MM.1S (cell line): ENCODE measurements around the gene SIM2.

Experiments used
- DNase-seq: peaks from one replicate; pipeline ENCODE4 v3.0.0-alpha.2; 2015
- H2AFZ ChIP-seq: fragments of 300-600 bp; sonication (generic); 2 replicates; pipeline ENCODE4 v1.6.0; 2016; ENCODE audit warnings: antibody characterized with exemption, low read length
- H3F3A ChIP-seq: fragments of 300-600 bp; sonication (generic); 2 replicates; pipeline ENCODE4 v1.6.1; 2016; ENCODE audit warnings: mild to moderate bottlenecking, antibody characterized with exemption, low read length, moderate library complexity, mixed read lengths; ENCODE audit not compliant: insufficient read depth
- H3K27ac ChIP-seq: fragments of 300-600 bp; sonication (generic); 2 replicates; pipeline ENCODE4 v1.5.1; 2016; ENCODE audit warnings: mild to moderate bottlenecking, low read length
- H3K27me3 ChIP-seq: fragments of 300-600 bp; sonication (generic); replicated peaks from 2 replicates; pipeline ENCODE4 v1.6.0; 2016; ENCODE audit warnings: low read length; ENCODE audit not compliant: insufficient read depth
- H3K36me3 ChIP-seq: fragments of 300-600 bp; sonication (generic); replicated peaks from 2 replicates; pipeline ENCODE4 v1.6.1; 2016; ENCODE audit warnings: mild to moderate bottlenecking, low read length, mixed read lengths; ENCODE audit not compliant: insufficient read depth
- H3K4me1 ChIP-seq: fragments of 300-600 bp; sonication (generic); 2 replicates; pipeline ENCODE4 v1.6.1; 2016; ENCODE audit warnings: low read length, mixed read lengths
- H3K4me2 ChIP-seq: fragments of 300-600 bp; sonication (generic); 2 replicates; pipeline ENCODE4 v1.6.0; 2016; ENCODE audit warnings: low read depth, low read length
- H3K4me3 ChIP-seq: fragments of 300-600 bp; sonication (generic); 2 replicates; pipeline ENCODE4 v1.5.1; 2016; ENCODE audit warnings: low read length, mixed read lengths
- H3K79me2 ChIP-seq: fragments of 300-600 bp; sonication (generic); 2 replicates; pipeline ENCODE4 v1.6.1; 2016; ENCODE audit warnings: mixed run types, low read length, mixed read lengths
- H3K9ac ChIP-seq: fragments of 300-600 bp; sonication (generic); 2 replicates; pipeline ENCODE4 v1.6.1; 2016; ENCODE audit warnings: low read length, mixed read lengths
- H3K9me2 ChIP-seq: fragments of 300-600 bp; sonication (generic); replicated peaks from 2 replicates; pipeline ENCODE4 v1.6.1; 2016; ENCODE audit warnings: mild to moderate bottlenecking, low read length, mixed read lengths; ENCODE audit not compliant: insufficient read depth
- H3K9me3 ChIP-seq: fragments of 300-600 bp; sonication (generic); replicated peaks from 2 replicates; pipeline ENCODE4 v1.6.1; 2016; ENCODE audit warnings: mild to moderate bottlenecking, low read length, mixed read lengths; ENCODE audit not compliant: insufficient read depth
- H4K20me1 ChIP-seq: fragments of 300-600 bp; sonication (generic); 2 replicates; pipeline ENCODE4 v1.6.1; 2016; ENCODE audit warnings: mild to moderate bottlenecking, low read length, moderate library complexity, mixed read lengths; ENCODE audit not compliant: insufficient read depth
- CTCF ChIP-seq: fragments of 300-600 bp; sonication (generic); IDR thresholded peaks from 2 replicates; pipeline ENCODE4 v1.5.1; 2016; ENCODE audit warnings: antibody characterized with exemption, low read length, mixed read lengths
- EZH2 ChIP-seq: fragments of 300-600 bp; sonication (generic); optimal IDR thresholded peaks from 2 replicates; pipeline ENCODE3; 2017; ENCODE audit warnings: low read depth, mild to moderate bottlenecking, antibody characterized with exemption, low read length, mixed read lengths
- EZH2phosphoT487 ChIP-seq: fragments of 300-600 bp; sonication (generic); IDR thresholded peaks from 2 replicates; pipeline ENCODE4 v1.6.1; 2018; ENCODE audit warnings: antibody characterized with exemption, low read length

Gene SIM2

DNA sequence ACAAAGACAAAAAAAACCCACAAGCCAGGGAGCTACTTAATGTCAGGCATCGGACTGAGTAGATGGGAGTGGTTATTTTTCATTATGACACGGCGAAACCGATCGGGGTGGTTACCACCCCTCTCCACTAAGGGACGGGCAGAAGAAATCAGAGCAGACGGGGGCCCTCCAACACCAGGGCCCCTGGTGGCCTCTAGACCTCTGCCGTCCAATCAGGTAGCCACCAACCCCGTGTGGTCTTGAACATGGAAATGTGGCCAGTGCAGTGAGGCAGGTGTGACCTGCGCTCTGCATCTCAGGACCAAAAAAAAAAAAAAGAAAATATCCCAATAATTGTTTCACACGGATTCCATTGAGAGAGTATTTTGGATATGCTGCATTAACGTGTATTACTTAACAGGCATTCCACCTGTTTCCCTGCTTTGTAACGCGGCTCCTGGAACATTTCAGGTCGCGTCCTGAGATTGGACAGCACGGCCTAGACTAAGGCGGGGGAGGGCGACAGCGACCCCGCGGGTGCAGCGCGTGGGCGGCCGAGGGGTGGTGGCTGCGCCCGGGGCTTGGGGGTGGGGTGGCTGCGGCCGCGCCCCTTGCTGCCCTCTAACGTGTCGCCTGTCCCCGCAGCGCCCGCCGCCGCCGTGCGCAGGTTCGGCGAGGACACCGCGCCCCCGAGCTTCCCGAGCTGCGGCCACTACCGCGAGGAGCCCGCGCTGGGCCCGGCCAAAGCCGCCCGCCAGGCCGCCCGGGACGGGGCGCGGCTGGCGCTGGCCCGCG lies 48.3 kb downstream of the SIM2 start:
- Histone ChIP-seq H3F3A (no peaks in the 10 kb centered on the region), H3K27me3 (no peaks in the 10 kb centered on the region), H3K4me2 (no peak overlapping the region), H3K9me2 (no peaks in the 10 kb centered on the region), H3K27ac (no peak overlapping the region), H2AFZ (no peak overlapping the region), H3K9me3 (no peaks in the 10 kb centered on the region), H3K4me3 (no peak overlapping the region), H3K79me2 (no peaks in the 10 kb centered on the region), H3K36me3 (no peaks in the 10 kb centered on the region), H4K20me1 (no peaks in the 10 kb centered on the region), H3K4me1 (no peaks in the 10 kb centered on the region), H3K9ac (no peak overlapping the region)
- TF ChIP-seq CTCF (no peak), EZH2phosphoT487 (no peak), EZH2 (no peak)
- no peak for DNase-seq

DNA sequence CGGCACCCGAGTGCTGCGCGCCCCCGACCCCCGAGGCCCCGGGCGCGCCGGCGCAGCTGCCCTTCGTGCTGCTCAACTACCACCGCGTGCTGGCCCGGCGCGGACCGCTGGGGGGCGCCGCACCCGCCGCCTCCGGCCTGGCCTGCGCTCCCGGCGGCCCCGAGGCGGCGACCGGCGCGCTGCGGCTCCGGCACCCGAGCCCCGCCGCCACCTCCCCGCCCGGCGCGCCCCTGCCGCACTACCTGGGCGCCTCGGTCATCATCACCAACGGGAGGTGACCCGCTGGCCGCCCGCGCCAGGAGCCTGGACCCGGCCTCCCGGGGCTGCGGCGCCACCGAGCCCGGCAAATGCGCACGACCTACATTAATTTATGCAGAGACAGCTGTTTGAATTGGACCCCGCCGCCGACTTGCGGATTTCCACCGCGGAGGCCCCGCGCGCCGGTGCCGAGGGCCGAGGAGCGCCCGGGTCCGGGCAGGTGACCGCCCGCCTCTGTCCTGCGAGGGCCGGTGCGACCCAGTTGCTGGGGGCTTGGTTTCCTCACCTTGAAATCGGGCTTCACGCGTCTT lies 49.0 kb downstream of the SIM2 start:
- Histone ChIP-seq H3K36me3 (no peaks in the 10 kb centered on the region), H3K4me1 (no peaks in the 10 kb centered on the region), H3K79me2 (no peaks in the 10 kb centered on the region), H3K9me3 (no peaks in the 10 kb centered on the region), H4K20me1 (no peaks in the 10 kb centered on the region), H3K4me3 (no peak overlapping the region), H3K4me2 (no peak overlapping the region), H3K9ac (no peak overlapping the region), H3F3A (no peaks in the 10 kb centered on the region), H2AFZ (no peak overlapping the region), H3K9me2 (no peaks in the 10 kb centered on the region), H3K27me3 (no peaks in the 10 kb centered on the region), H3K27ac (no peak overlapping the region)
- TF ChIP-seq CTCF: no peak
- no peak for TF ChIP-seq EZH2
- no peak for TF ChIP-seq EZH2phosphoT487
- no peak for DNase-seq

DNA sequence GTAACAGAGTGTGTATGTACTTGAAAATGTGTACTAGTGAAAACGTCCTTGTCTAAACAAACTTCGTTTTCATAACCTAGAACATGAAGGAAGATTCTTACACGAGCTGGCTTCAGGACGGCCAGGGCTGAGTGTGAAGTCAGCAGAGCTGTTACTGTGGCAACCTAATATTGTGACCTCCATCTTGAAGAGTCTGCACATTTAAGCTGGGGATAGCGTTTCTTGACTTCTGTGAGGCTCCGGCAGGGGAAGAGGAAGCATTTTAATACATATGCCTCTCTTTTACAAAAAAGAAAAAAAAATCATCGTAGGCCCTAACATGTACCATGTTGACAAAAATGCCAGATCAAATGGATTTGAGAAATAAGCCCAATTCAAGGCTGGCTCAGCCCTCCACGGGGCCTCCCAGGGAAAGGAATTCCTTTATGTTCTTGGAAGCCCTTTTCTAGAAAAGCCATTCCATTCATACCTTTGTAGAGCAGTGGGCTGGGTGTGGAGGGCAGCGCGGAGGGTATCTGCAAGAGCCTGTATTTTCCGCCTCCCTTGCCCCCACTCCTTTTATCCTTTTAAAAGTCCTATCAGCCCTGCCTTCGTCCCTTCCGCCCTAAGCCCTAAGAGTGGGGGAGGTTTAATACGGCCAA lies 51.1 kb downstream of the SIM2 start:
- DNase-seq: no peak
- Histone ChIP-seq H3K27ac (no peak overlapping the region), H3K36me3 (no peaks in the 10 kb centered on the region), H3K9me2 (no peaks in the 10 kb centered on the region), H4K20me1 (no peaks in the 10 kb centered on the region), H3K79me2 (no peaks in the 10 kb centered on the region), H3K9ac (no peak overlapping the region), H3K4me1 (no peaks in the 10 kb centered on the region), H2AFZ (no peak overlapping the region), H3K27me3 (no peaks in the 10 kb centered on the region), H3K4me2 (no peak overlapping the region), H3F3A (no peaks in the 10 kb centered on the region), H3K4me3 (no peak overlapping the region), H3K9me3 (no peaks in the 10 kb centered on the region)
- no peak for TF ChIP-seq EZH2
- TF ChIP-seq CTCF: no peak
- TF ChIP-seq EZH2phosphoT487: no peak
